Progenitor cell of endocrine pancreas (in vitro differentiated cells): ENCODE measurements around the gene SLC24A4. TPM values are rescaled to one million over a fixed set of nuclear protein-coding genes. Genes with fewer than 3 reads are reported as not detected.

Experiments
- DNase-seq: peaks from one replicate; pipeline ENCODE4 v3.0.0; 2021; ENCODE audit warnings: low spot score; ENCODE audit not compliant: unreplicated experiment
- H3K27ac Mint-ChIP-seq: 2 replicates; pipeline ENCODE4 v1.8.0; 2021; ENCODE audit warnings: mild to moderate bottlenecking, moderate library complexity, mixed read lengths
- H3K27me3 Mint-ChIP-seq: 2 replicates; pipeline ENCODE4 v1.8.0; 2021; ENCODE audit warnings: mixed read lengths
- H3K36me3 Mint-ChIP-seq: 2 replicates; pipeline ENCODE4 v1.8.0; 2022; ENCODE audit warnings: mixed read lengths; ENCODE audit not compliant: insufficient read depth
- H3K4me1 Mint-ChIP-seq: 2 replicates; pipeline ENCODE4 v1.8.0; 2021; ENCODE audit warnings: low read depth, mixed read lengths
- H3K4me3 Mint-ChIP-seq: 2 replicates; pipeline ENCODE4 v1.8.0; 2021; ENCODE audit warnings: low read depth, mild to moderate bottlenecking, moderate library complexity, mixed read lengths
- H3K9me3 Mint-ChIP-seq: 2 replicates; pipeline ENCODE4 v1.8.0; 2021; ENCODE audit warnings: low read depth, mixed read lengths
- CTCF ChIP-seq: fragments of 200-600 bp; sonication (generic); IDR thresholded peaks from one replicate; pipeline ENCODE4 v1.5.0; 2021; ENCODE audit warnings: antibody characterized with exemption, mild to moderate bottlenecking; ENCODE audit not compliant: unreplicated experiment
- total RNA-seq: library from RNA; stranded (reverse); gene quantifications from 2 replicates; pipeline ENCODE4 v1.2.1, GENCODE V29; 2021

Gene SLC24A4
- total RNA-seq, 1 donor from 2014 or later: not detected

DNA sequence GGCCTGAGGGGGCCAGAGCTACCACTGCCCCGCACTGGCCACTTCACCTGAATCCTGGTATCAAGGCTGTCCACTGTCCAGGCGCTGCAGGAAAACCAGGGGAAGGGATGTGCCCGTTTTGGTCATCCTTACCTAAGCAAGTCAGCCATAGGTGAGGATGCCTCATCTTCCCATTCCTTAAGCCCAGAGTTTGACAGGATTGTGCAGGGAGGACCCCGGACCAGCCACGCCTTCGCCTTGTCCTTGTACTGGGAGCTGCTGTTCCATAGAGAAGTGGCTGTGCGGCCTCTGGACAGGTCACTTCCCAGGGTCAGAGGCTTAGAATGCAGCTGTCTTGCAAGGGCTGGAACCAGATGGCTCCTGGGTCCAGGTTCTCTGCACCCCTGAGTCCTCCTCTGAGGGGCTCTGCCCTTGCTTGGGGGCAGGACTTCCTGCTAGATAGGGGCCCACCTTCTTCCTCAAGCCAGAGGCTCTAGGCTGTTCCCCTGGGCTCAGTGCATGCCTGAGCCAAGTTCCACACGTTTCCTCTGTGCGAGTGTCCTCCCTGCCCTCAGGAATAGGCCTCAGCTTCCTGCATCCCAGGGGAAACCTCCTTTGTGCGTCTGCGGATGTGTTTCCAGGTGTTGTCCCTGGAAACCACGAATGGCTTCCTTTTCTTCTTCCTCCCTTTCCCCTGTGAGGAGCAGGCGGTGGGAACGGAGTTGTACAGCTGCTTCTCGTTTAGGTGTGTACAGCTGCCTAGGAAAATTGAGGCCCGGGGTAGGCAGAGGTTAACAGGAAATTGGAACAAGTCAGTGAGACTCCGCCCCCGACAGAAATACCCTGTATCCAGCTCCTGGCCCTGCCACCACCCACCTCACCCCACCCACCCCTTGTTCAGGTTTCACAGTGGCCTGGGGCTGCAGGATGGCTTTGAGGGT is 136.3 kb downstream of the SLC24A4 start:
- Mint-ChIP-seq H3K27ac (no peak overlapping the region), H3K27me3 (peaks cover 10% of the 10 kb centered on the region)

GRCh38 chr14:92459950-92460421 is 137.0 kb downstream of the SLC24A4 start:
- Mint-ChIP-seq H3K27ac (no peak overlapping the region), H3K4me3 (no peak overlapping the region), H3K9me3 (no peaks in the 10 kb centered on the region), H3K4me1 (no peaks in the 10 kb centered on the region), H3K27me3 (peaks cover 10% of the 10 kb centered on the region), H3K36me3 (no peaks in the 10 kb centered on the region)
- DNase-seq: no peak
- peak; percentile 13 for TF ChIP-seq CTCF

More for the DNA sequence above, 136.3 kb downstream of the SLC24A4 start:
- Mint-ChIP-seq H3K36me3 (no peaks in the 10 kb centered on the region), H3K4me3 (no peak overlapping the region), H3K4me1 (no peaks in the 10 kb centered on the region), H3K9me3 (no peaks in the 10 kb centered on the region)
- no peak for TF ChIP-seq CTCF
- no peak for DNase-seq

- Mint-ChIP-seq H3K4me3 (no peak overlapping the region), H3K36me3 (no peaks in the 10 kb centered on the region), H3K4me1 (no peaks in the 10 kb centered on the region), H3K27me3 (peaks cover 10% of the 10 kb centered on the region), H3K9me3 (no peaks in the 10 kb centered on the region), H3K27ac (no peak overlapping the region)
- no peak for TF ChIP-seq CTCF
- DNase-seq: no peak
Observed at GRCh38 chr14:92460541-92460915, 137.6 kb downstream of the SLC24A4 start.

DNA sequence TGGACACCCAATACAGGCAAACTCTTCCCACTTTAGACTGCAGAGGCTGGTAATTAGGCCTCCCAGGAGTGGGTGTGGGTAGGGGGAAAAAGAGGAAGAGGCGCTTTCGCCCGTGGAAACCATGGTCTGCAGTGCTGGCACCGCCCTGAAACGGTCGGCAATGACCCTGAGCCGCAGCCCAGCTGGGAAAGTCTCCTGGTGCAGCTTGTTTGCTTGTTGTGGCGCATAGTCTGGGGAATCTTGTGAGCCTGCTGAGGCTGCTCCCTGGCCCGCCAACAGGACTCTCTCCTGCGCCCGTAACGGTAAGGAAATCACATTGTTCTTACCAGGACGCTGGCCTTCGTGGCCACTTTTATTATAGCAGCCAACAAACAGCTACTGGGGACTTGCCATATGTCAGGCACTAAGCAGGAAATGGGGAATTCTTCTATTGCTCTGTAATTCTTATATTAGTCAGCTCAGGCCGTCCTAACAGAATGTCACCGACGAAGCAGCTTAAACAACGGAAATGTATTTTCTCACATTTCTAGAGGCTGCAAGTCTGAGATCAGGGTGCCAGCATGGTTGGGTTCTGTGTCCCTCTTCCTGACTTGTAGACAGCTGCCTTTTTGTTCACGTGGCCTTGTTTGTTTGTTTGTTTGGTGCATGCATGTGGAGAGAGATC is 138.1 kb downstream of the SLC24A4 start:
- Mint-ChIP-seq H3K4me1 (no peaks in the 10 kb centered on the region), H3K9me3 (no peaks in the 10 kb centered on the region), H3K4me3 (no peak overlapping the region), H3K27ac (no peak overlapping the region), H3K36me3 (no peaks in the 10 kb centered on the region), H3K27me3 (peaks cover 10% of the 10 kb centered on the region)
- no peak for DNase-seq
- no peak for TF ChIP-seq CTCF

DNA sequence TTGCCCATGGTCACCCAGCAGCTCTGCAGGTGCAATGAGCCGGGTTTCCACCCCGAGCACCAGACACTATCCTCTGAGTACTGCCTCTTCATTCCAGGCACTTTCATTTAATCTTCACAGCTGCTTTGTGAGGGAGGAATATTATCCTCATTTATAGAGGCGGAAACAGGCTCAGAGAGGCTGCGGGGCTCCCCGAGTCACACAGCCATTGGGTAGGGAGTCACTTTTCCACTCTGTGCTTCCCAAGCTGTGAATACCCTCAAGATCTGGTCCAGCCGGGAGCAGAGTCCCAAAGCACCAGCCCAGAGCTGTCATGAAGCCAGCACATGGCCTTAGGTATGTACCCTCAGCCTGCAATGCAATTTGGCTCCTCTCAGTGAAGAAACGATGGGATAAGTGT is 138.9 kb downstream of the SLC24A4 start:
- Mint-ChIP-seq H3K4me3 (no peak overlapping the region), H3K36me3 (no peaks in the 10 kb centered on the region), H3K9me3 (no peaks in the 10 kb centered on the region), H3K27me3 (peaks cover 10% of the 10 kb centered on the region), H3K4me1 (no peaks in the 10 kb centered on the region), H3K27ac (no peak overlapping the region)
- DNase-seq: no peak
- TF ChIP-seq CTCF: no peak
